IPS DF 6.9 (cell line): ENCODE measurements around the gene BACE2.

ENCODE experiments used
- DNase-seq: peaks from one replicate; pipeline ENCODE4 v3.0.0-alpha.2; 2013; ENCODE audit warnings: low read depth, low spot score
- H3K27ac ChIP-seq: one replicate; pipeline ENCODE4 v1.5.1; 2013; ENCODE audit warnings: low read length, control low read depth
- H3K27me3 ChIP-seq: 2 replicates; pipeline ENCODE4 v1.6.1; 2013; ENCODE audit warnings: mild to moderate bottlenecking, low read length; ENCODE audit not compliant: control insufficient read depth, insufficient read depth
- H3K36me3 ChIP-seq: 2 replicates; pipeline ENCODE4 v1.6.1; 2013; ENCODE audit warnings: low read length; ENCODE audit not compliant: control insufficient read depth, insufficient read depth
- H3K4me1 ChIP-seq: 2 replicates; pipeline ENCODE4 v1.6.1; 2013; ENCODE audit warnings: low read length; ENCODE audit not compliant: control insufficient read depth, insufficient read depth
- H3K4me3 ChIP-seq: 2 replicates; pipeline ENCODE4 v1.5.1; 2013; ENCODE audit warnings: mild to moderate bottlenecking, low read length
- H3K9me3 ChIP-seq: 2 replicates; pipeline ENCODE4 v1.6.1; 2013; ENCODE audit warnings: low read length, inconsistent platforms; ENCODE audit not compliant: control insufficient read depth, insufficient read depth
- WGBS: extraction: QIAGEN DNeasy Blood & Tissue Kit; methylation state at CpG from one replicate; pipeline ENCODE4 v1.1.7; 2013; ENCODE audit warnings: mixed read lengths, missing lambda C conversion rate; ENCODE audit not compliant: insufficient read length, insufficient coverage; 5-methylcytosine and 5-hydroxymethylcytosine counted together

Gene BACE2

DNA sequence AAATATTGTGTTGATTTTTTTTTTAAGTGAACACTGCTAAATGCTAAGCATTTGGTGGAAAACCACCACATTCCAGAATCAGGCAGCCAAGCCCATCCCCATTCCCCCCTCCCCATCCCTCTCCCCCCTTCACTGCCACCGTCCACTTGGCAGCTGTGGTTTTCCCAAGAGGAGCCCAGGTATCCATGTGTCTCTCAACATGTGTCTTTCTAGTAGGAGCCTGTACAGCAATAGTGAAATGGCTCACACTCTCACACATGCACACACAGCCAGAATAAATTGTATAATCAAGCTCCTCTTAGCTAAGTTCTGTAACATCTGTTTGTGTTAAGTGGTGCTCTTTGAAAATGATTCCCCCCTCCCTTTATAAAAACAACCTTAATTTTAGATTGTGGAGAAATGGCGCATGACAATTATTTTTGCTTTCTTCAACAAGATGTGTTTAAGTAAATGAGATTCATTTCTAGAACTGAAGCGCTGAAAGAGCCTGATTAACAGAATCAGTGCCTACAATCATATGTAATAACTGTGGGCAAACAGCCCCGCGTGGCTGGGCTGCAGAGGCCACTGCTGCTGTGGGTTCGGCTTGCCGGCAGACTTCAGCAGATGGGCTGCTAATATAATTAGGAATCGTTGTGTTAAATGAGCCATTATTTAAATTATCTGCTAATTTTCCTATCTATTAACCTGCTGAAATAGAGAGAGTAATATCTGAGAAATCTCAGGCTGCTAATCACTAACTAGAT, 43.3 kb downstream of the BACE2 start:
- Histone ChIP-seq H3K4me3 (no peak overlapping the region), H3K36me3 (no peaks in the 10 kb centered on the region), H3K27me3 (no peaks in the 10 kb centered on the region), H3K27ac (no peak overlapping the region), H3K9me3 (no peaks in the 10 kb centered on the region), H3K4me1 (no peaks in the 10 kb centered on the region)
- no peak for DNase-seq
- no CpG with 5 or more reads among the region's 8 CpGs for WGBS

DNA sequence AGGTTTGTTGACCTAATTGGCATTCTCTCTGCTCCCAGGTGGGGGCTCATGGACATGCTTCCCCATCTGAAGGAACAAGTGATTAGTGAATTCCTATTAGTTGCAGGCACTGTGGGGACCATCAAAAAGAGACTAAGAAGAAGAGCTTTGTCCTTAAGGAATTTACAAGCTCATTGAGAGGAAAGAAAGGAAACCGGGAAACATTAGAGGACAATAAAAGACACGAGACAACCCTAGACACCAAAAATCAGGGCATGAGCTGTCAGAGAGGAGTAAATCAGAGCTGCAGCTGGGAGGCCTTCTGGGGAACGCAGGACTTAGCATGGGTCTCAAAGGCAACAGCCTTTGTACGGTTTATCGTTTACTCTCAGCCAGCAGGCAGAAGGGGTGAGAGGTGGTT, 45.1 kb downstream of the BACE2 start:
- no peak overlapping the region for H3K27ac ChIP-seq
- H3K36me3 ChIP-seq, result no peaks in the 10 kb centered on the region
- no peaks in the 10 kb centered on the region for H3K4me1 ChIP-seq
- no peak for DNase-seq
- no peaks in the 10 kb centered on the region for H3K9me3 ChIP-seq
- no CpG with 5 or more reads among the region's 5 CpGs for WGBS
- no peaks in the 10 kb centered on the region for H3K27me3 ChIP-seq
- H3K4me3 ChIP-seq, result no peak overlapping the region

DNA sequence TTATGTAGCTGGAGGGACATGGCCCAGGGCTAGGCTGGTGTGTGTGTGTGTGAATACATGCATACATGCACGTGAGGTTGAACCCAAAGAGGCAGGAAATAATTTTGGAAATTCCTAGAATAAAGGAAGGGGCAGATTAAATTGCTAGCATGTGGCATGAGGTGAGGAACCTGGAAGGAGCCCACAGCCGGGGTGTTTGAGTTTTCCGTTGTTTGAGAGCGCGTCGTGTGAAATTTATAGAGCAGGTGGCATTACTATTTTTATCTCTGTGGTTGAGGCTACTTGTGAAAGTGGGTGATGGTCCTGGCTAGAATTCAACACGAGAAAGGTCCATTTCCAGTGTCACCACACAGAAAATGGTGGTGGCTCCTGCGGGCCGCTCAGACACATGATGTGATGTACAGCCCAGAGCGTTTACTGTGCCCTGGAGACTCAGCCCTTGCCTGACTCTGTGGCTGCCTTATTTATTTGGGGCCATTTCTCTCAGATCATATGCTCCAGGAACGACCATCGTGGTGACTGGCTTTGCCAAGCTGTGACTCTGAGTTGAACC, 48.0 kb downstream of the BACE2 start:
- Histone ChIP-seq H3K27ac (no peak overlapping the region), H3K4me1 (no peaks in the 10 kb centered on the region), H3K27me3 (no peaks in the 10 kb centered on the region), H3K36me3 (no peaks in the 10 kb centered on the region), H3K9me3 (no peaks in the 10 kb centered on the region), H3K4me3 (no peak overlapping the region)
- no CpG with 5 or more reads among the region's 12 CpGs for WGBS
- no peak for DNase-seq

DNA sequence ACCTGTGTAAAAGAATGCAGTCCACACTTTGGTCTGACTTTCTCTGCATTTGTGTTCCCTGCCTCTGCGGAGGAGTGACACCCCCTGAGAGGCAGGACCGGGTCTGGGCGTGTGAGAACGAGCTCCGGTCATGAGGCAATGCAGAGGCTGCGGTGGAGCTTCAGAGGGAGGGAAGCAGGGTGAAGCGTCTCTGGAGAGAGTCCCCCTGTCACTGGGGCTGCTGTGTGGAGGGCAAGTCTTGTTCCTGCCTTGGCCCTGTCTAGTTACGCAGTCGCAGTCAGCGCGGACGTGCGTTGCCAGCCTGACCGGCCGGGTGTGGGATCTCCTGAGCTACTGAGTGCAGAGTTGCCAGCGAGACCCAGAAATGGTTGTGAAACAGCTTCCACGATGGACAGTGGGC, 48.5 kb downstream of the BACE2 start:
- H3K27ac ChIP-seq, result no peak overlapping the region
- WGBS, result no CpG with 5 or more reads among the region's 17 CpGs
- H3K4me1 ChIP-seq, result 0 out of 2 replicates have a peak, but pooled peaks cover 1% of the 10 kb centered on the region
- no peaks in the 10 kb centered on the region for H3K9me3 ChIP-seq
- no peaks in the 10 kb centered on the region for H3K36me3 ChIP-seq
- no peak overlapping the region for H3K4me3 ChIP-seq
- H3K27me3 ChIP-seq, result no peaks in the 10 kb centered on the region
- no peak for DNase-seq

DNA sequence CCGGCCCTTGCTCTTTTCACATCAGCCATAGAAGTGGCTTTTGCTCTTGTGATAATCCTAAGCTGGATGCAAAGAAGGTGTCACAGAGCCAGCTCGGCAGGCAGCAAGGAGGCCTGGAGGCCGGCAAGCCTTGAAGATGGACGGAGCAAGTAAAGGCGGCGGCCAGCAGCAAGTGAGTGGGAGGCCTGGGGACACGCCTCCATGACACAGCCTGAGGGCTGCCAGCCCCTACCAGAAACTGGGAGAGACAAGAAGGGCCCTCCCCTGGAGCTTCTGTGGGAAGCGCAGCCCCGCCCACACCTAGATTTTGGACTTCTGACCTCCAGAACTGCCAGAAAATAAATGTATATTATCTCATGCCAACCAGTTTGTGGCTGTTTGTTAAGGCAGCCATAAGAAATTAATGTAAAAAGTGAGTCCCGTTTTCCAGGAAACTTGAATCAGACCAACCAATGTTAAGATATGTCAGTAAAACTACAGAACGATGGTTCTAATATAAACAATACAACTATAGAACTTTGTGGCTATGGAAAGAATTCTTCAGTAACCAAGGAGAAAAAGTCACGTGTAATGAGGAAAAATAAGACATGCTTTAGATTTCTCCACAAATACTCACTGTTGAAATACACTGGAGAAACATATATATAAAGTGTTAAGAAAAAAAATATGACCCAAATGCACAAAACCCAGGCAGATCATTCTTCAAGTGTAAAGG, 49.9 kb downstream of the BACE2 start:
- 0 out of 2 replicates have a peak, but pooled peaks cover 1% of the 10 kb centered on the region for H3K4me1 ChIP-seq
- H3K27me3 ChIP-seq, result no peaks in the 10 kb centered on the region
- no peak overlapping the region for H3K4me3 ChIP-seq
- no CpG with 5 or more reads among the region's 12 CpGs for WGBS
- no peaks in the 10 kb centered on the region for H3K9me3 ChIP-seq
- no peaks in the 10 kb centered on the region for H3K36me3 ChIP-seq
- DNase-seq, result no peak
- H3K27ac ChIP-seq, result no peak overlapping the region

DNA sequence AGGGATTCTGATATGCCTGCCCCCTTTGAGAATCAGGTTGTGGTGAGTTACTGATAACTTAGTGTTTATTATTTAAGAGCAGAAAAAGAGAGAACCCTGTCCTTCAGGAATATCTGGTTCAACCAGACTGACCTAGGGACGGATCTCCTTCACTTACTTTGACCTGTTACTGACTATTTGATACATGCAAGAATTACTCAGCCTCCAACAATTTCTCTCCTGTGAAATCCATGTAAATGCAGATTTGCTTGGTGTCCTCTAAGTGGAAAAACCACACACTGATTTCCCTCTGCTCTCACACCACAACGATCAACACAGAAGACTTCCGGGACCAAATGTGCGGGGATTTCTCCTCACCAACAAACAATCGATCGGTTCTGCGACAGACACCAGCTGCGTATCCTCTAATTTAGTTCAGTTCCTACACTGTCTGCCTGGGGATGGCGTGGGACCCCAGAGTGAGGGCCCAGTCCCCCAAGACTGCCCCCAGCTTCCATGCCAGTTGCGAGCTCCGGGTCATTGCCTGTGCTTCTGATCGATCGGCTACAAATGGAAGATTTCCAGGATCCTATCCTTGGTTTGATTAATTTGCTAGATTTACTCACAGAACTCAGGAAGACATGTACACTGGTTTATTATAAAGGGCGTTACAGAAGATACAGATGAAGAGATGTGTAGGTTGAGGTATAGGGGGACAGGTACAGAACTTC, 51.7 kb downstream of the BACE2 start:
- no CpG with 5 or more reads among the region's 14 CpGs for WGBS
- H3K27me3 ChIP-seq, result no peaks in the 10 kb centered on the region
- H3K36me3 ChIP-seq, result no peaks in the 10 kb centered on the region
- 0 out of 2 replicates have a peak, but pooled peaks cover 1% of the 10 kb centered on the region for H3K4me1 ChIP-seq
- DNase-seq, result no peak
- H3K4me3 ChIP-seq, result no peak overlapping the region
- no peaks in the 10 kb centered on the region for H3K9me3 ChIP-seq
- H3K27ac ChIP-seq, result no peak overlapping the region

DNA sequence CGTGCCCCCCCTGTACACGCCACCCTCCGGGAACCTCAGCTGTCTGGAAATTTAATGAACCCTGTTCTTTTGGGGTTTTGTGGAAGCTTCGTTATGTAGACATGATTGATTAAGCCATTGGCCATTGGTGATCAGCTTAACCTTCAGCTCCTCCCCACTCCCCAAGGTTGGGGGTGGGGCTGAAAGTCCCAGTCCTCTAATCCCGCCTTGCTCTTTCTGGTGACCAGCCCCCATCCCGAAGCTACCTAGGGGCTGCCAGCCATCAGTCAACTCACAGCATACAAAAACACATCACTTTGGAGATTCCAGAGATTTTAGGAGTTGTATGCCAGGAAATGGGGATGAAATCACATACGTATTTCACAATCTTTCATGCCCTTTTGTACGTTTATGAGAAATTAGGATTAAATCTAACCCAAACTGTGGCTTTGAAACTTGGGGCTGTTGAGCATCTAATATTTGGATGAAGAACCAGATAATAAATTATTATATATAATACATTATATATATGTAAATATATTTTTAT, 52.3 kb downstream of the BACE2 start:
- no peak for DNase-seq
- no peak overlapping the region for H3K4me3 ChIP-seq
- H3K36me3 ChIP-seq, result no peaks in the 10 kb centered on the region
- H3K4me1 ChIP-seq, result 0 out of 2 replicates have a peak, but pooled peaks cover 1% of the 10 kb centered on the region
- no peak overlapping the region for H3K27ac ChIP-seq
- no peaks in the 10 kb centered on the region for H3K9me3 ChIP-seq
- no CpG with 5 or more reads among the region's 8 CpGs for WGBS
- no peaks in the 10 kb centered on the region for H3K27me3 ChIP-seq

- Histone ChIP-seq H3K27me3 (no peaks in the 10 kb centered on the region), H3K27ac (no peak overlapping the region), H3K36me3 (no peaks in the 10 kb centered on the region), H3K4me1 (0 out of 2 replicates have a peak, but pooled peaks cover 1% of the 10 kb centered on the region), H3K4me3 (no peak overlapping the region), H3K9me3 (no peaks in the 10 kb centered on the region)
- WGBS, result no CpG with 5 or more reads among the region's 19 CpGs
- no peak for DNase-seq
Observed at GRCh38 chr21:41222247-41223068, 54.5 kb downstream of the BACE2 start.

DNA sequence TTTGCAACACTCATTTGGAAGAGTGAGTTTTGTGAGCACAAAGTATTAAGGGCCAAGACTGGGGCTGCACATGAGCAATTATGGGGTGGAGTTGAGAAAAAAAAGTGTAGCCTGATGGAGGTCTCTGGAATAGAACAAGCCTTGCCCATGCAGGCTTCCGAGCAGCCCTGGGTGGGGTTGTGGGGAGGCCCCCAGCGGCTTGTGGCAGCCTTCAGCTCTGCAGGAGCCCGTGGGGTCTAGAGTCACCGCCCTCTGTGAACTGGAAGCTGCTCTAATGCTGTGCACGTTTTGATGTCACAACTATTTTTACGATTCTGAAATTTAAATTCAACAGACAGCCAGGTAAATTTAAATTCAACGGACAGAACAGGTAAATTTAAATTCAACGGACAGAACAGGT, 58.9 kb downstream of the BACE2 start:
- no CpG with 5 or more reads among the region's 8 CpGs for WGBS
- Histone ChIP-seq H3K27me3 (no peaks in the 10 kb centered on the region), H3K36me3 (no peaks in the 10 kb centered on the region), H3K27ac (no peak overlapping the region), H3K4me1 (no peaks in the 10 kb centered on the region; the same call in 1 of the 2 replicates), H3K9me3 (no peaks in the 10 kb centered on the region), H3K4me3 (no peak overlapping the region)
- no peak for DNase-seq
